HepG2 (cell line): ENCODE results near the gene ABCC2. TPM values are rescaled to one million over a fixed set of nuclear protein-coding genes. Genes with fewer than 3 reads are reported as not detected.

ENCODE experiments used
- ATAC-seq: fragments of 200-7000 bp; cut with Tn5 transposase; 3 replicates; pipeline ENCODE4 v1.9.1; 2020; ENCODE audit warnings: mild to moderate bottlenecking, moderate library complexity
- BruUV-seq: library from RNA; stranded (reverse); fragments of 400-500 nt; replicated peaks from 2 replicates; lab custom pipeline; 2021; lab: Mats Ljungman, UMichigan
- CTCF ChIA-PET: fragments of 300-600 bp; formaldehyde crosslinking; extraction: SDS; loops from one replicate; lab custom pipeline; 2021; ENCODE audit warnings: low total read pairs, inconsistent platforms, low intra/inter-chr PET ratio; lab: Yijun Ruan, JAX
- POLR2A ChIA-PET: fragments of 350-600 bp; sonication (Branson Sonifier 250); formaldehyde crosslinking; loops from one replicate; lab custom pipeline; 2020; ENCODE audit warnings: antibody characterized with exemption, inconsistent platforms; lab: Yijun Ruan, JAX
- DNase-seq: peaks from one replicate; pipeline ENCODE4 v3.0.0-alpha.2; 2015; ENCODE audit warnings: low spot score
- FAIRE-seq: peaks from 3 replicates; lab custom pipeline; 2011; peaks lifted over from hg19 to GRCh38; lab: Jason Lieb, UNC
- H2AFZ ChIP-seq: one replicate; pipeline ENCODE4 v1.6.1; 2011; ENCODE audit warnings: low read length, inconsistent platforms
- H3K27ac ChIP-seq: fragments of 300-600 bp; 3 replicates; pipeline ENCODE4 v1.8.0; 2011; ENCODE audit warnings: mixed run types, mild to moderate bottlenecking, mixed read lengths, low read length, inconsistent platforms; ENCODE audit not compliant: insufficient read depth; ENCODE audit errors: extremely low read length
- H3K27me3 ChIP-seq, 2 experiments: fragments of 200-600 bp in 1 of 2; 2 replicates in 1 of 2; 3 replicates in 1 of 2; pipeline versions ENCODE4 v1.6.0 to v1.8.0; 2011; ENCODE audit warnings: low read length in 2 of 2, mild to moderate bottlenecking in 2 of 2, moderate library complexity in 2 of 2, inconsistent platforms in 1 of 2; ENCODE audit not compliant: insufficient read depth in 2 of 2, control insufficient read depth in 1 of 2
- H3K36me3 ChIP-seq, 2 experiments: fragments of 200-600 bp in 1 of 2; replicated peaks in 1 of 2; 2 replicates in 1 of 2; 3 replicates in 1 of 2; pipeline versions ENCODE4 v1.5.1 to v1.8.0; 2011; ENCODE audit warnings: low read length in 2 of 2, inconsistent platforms in 1 of 2; ENCODE audit not compliant: insufficient read depth in 2 of 2, control insufficient read depth in 1 of 2
- H3K4me1 ChIP-seq: 2 replicates; pipeline ENCODE4 v1.5.1; 2012; ENCODE audit warnings: low read length, inconsistent platforms; ENCODE audit not compliant: insufficient read depth
- H3K4me2 ChIP-seq: 2 replicates; pipeline ENCODE4 v1.6.0; 2011; ENCODE audit warnings: low read depth, low read length, inconsistent platforms
- H3K4me3 ChIP-seq, 3 experiments: fragments of 200-600 bp in 1 of 3; sonication (generic), shearing (Covaris generic) in 1 of 3; replicated peaks in 1 of 3; 2 replicates each; pipeline ENCODE4 v1.5.1; 2011 to 2016; ENCODE audit warnings: low read length in 3 of 3, inconsistent platforms in 2 of 3, low read depth in 2 of 3, mild to moderate bottlenecking in 2 of 3, control low read depth in 1 of 3, mixed read lengths in 1 of 3; ENCODE audit not compliant: insufficient read depth in 1 of 3
- H3K79me2 ChIP-seq: one replicate; pipeline ENCODE4 v1.6.1; 2011; ENCODE audit warnings: low read length, inconsistent platforms; ENCODE audit not compliant: insufficient read depth
- H3K9ac ChIP-seq: 2 replicates; pipeline ENCODE4 v1.6.0; 2011; ENCODE audit warnings: mild to moderate bottlenecking, low read depth, low read length, inconsistent platforms; ENCODE audit not compliant: insufficient read depth
- H3K9me3 ChIP-seq: 2 replicates; pipeline ENCODE4 v1.5.1; 2012; ENCODE audit warnings: mild to moderate bottlenecking, low read length
- H4K20me1 ChIP-seq: 2 replicates; pipeline ENCODE4 v1.6.0; 2011; ENCODE audit warnings: inconsistent platforms, mild to moderate bottlenecking, low read length, moderate library complexity; ENCODE audit not compliant: insufficient read depth
- AGO2 ChIP-seq: fragments of 200-400 bp; formaldehyde crosslinking; optimal IDR thresholded peaks from 2 replicates; pipeline ENCODE3; 2017; ENCODE audit warnings: mild to moderate bottlenecking, low read depth, low read length, moderate library complexity
- CEBPB ChIP-seq: IDR thresholded peaks from 2 replicates; pipeline ENCODE4 v1.6.1; 2011; ENCODE audit warnings: low read depth, low read length, improper control_type of control experiment, borderline replicate concordance
- DR1 ChIP-seq: sonication (generic); formaldehyde crosslinking; IDR thresholded peaks from 2 replicates; pipeline ENCODE4 v1.8.0; 2021; ENCODE audit warnings: mild to moderate bottlenecking, missing genetic modification reagents, inconsistent platforms
- GATAD2A ChIP-seq: IDR thresholded peaks from 2 replicates; pipeline ENCODE4 v1.6.1; 2016
- MYNN ChIP-seq: sonication (generic); formaldehyde crosslinking; IDR thresholded peaks from 2 replicates; pipeline ENCODE4 v1.4.0; 2020; ENCODE audit warnings: mild to moderate bottlenecking, low read depth, missing genetic modification reagents
- NR2C2 ChIP-seq: sonication (generic); formaldehyde crosslinking; IDR thresholded peaks from 2 replicates; pipeline ENCODE4 v1.4.0; 2020; ENCODE audit warnings: missing genetic modification reagents, mild to moderate bottlenecking, moderate library complexity, borderline replicate concordance
- RBM22 ChIP-seq: fragments of 200-400 bp; formaldehyde crosslinking; optimal IDR thresholded peaks from 2 replicates; pipeline ENCODE3; 2017; ENCODE audit warnings: mild to moderate bottlenecking, low read length, moderate library complexity
- RFX1 ChIP-seq: fragments of 450-650 bp; IDR thresholded peaks from 2 replicates; pipeline ENCODE4 v1.6.1; 2017
- RXRB ChIP-seq: IDR thresholded peaks from 2 replicates; pipeline ENCODE4 v1.6.1; 2016; ENCODE audit warnings: borderline replicate concordance, missing genetic modification reagents, missing compliant biosample characterization
- SRSF1 ChIP-seq: fragments of 200-400 bp; formaldehyde crosslinking; optimal IDR thresholded peaks from 2 replicates; pipeline ENCODE3; 2017; ENCODE audit warnings: mild to moderate bottlenecking, low read depth, low read length, moderate library complexity
- ZBTB20 ChIP-seq: sonication (generic); formaldehyde crosslinking; IDR thresholded peaks from 2 replicates; pipeline ENCODE4 v1.8.1; 2023; ENCODE audit warnings: missing genetic modification reagents, low read depth, mild to moderate bottlenecking, borderline replicate concordance
- ZFP36 ChIP-seq: fragments of 150-350 bp; IDR thresholded peaks from 2 replicates; pipeline ENCODE4 v1.6.1; 2018; ENCODE audit warnings: borderline replicate concordance, low read length, low read depth; ENCODE audit not compliant: partially characterized antibody
- ZNF33B ChIP-seq: sonication (generic); formaldehyde crosslinking; IDR thresholded peaks from 2 replicates; pipeline ENCODE4 v1.5.1; 2020; ENCODE audit warnings: mild to moderate bottlenecking, missing genetic modification reagents
- ZNF367 ChIP-seq: sonication (generic); formaldehyde crosslinking; IDR thresholded peaks from 2 replicates; pipeline ENCODE4 v1.4.0; 2020; ENCODE audit warnings: missing genetic modification reagents, borderline replicate concordance
- ZNF432 ChIP-seq: sonication (generic); formaldehyde crosslinking; IDR thresholded peaks from 2 replicates; pipeline ENCODE4 v1.5.0; 2020; ENCODE audit warnings: missing genetic modification reagents, mild to moderate bottlenecking, borderline replicate concordance
- ZNF563 ChIP-seq: sonication (generic); formaldehyde crosslinking; IDR thresholded peaks from 2 replicates; pipeline ENCODE4 v1.8.0; 2022; ENCODE audit warnings: mild to moderate bottlenecking, moderate library complexity, missing genetic modification reagents
- ZNF564 ChIP-seq: sonication (generic); formaldehyde crosslinking; IDR thresholded peaks from 2 replicates; pipeline ENCODE4 v1.8.1; 2023; ENCODE audit warnings: mild to moderate bottlenecking, missing genetic modification reagents
- ZNF660 ChIP-seq: sonication (generic); formaldehyde crosslinking; IDR thresholded peaks from 2 replicates; pipeline ENCODE4 v1.5.1; 2020; ENCODE audit warnings: mild to moderate bottlenecking, low read depth, missing genetic modification reagents, borderline replicate concordance
- ZNF766 ChIP-seq: sonication (generic); formaldehyde crosslinking; IDR thresholded peaks from 2 replicates; pipeline ENCODE4 v1.5.0; 2020; ENCODE audit warnings: missing genetic modification reagents, borderline replicate concordance
- ZNF83 ChIP-seq: sonication (generic); formaldehyde crosslinking; IDR thresholded peaks from 2 replicates; pipeline ENCODE4 v1.4.0; 2020; ENCODE audit warnings: missing genetic modification reagents, mild to moderate bottlenecking, borderline replicate concordance
- WGBS: methylation state at CpG from one replicate; pipeline ENCODE4 v1.1.6; 2017; ENCODE audit warnings: low lambda C conversion rate; 5-methylcytosine and 5-hydroxymethylcytosine counted together
- in situ Hi-C: cut with HindIII; loops from 2 replicates; pipeline ENCODE4 v1.10.0; 2017; ENCODE audit warnings: low pct_unique_long_range_greater_than_20kb; ENCODE audit not compliant: extremely low pct_ligation_motif_present
- intact Hi-C: fragments of 100-400 bp; cut with micrococcal nuclease; formaldehyde crosslinking; loops from one replicate; pipeline ENCODE4 v1.10.0; 2022; ENCODE audit not compliant: unreplicated experiment
- polyA plus RNA-seq, 8 experiments: library from polyadenylated mRNA; depleted of rRNA in 3 of 8; stranded (reverse) in 7 of 8; unstranded in 1 of 8; fragments of >200 nt; fragmentation: Illumina TruSeq in 4 of 8; extraction: Trizol in 4 of 8; gene quantifications; 2 replicates each; pipeline versions ENCODE4 v1.2.1 to v1.2.3, GENCODE V29; 2011 to 2016; ENCODE audit warnings: low read depth in 4 of 8, missing spikeins in 1 of 8, mixed read lengths in 1 of 8; ENCODE audit not compliant: insufficient read depth in 1 of 8
- total RNA-seq, 5 experiments: library from RNA; depleted of rRNA; stranded (reverse); fragments of >200 nt; fragmentation: Illumina TruSeq; extraction: Trizol; gene quantifications; 2 replicates each; pipeline ENCODE4 v1.2.3, GENCODE V29; 2016; ENCODE audit warnings: low read depth in 1 of 5
- TF ChIP-seq, protein P1 (sequence below): IDR thresholded peaks from 2 replicates; pipeline ENCODE4 v1.6.1; 2012; ENCODE audit warnings: inconsistent platforms

The ABCC2 gene
- total and polyA plus RNA-seq, 2 of the 13 experiments (the other 11 are each of a cell fraction or from before 2014, with no cell fraction given) = 181 to 497 TPM

DNA sequence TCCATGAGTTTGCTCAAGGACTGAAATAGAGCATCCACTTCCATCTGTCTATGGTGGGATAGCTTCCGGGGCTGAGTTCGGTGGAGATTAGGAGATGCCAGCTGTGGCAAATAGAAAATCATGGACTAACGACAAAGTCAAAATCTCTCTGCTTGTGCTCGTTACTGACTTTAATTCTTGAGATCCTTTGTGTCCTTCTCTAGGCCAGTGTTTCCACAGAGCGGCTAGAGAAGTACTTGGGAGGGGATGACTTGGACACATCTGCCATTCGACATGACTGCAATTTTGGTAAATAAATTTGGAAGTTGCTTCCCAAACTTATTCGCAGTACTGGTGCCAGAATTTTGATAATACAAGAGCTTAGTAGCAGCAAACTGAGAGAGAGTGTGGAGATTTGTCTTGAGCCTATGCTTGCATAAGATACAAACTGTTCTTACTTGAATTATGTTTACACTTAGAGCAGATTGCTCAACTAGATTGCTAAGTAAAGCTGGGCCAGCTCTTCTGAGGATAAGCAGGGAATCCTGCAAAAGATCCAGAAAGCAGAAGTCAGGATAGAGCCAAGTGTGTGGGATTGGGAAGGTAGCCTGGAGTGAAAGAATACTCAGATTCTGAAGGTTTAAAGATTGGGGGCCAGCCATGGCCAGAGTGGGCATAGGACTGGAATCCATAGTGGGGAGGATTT lies 27.6 kb downstream of the ABCC2 start:
- in situ Hi-C loops = no loop called here
- CTCF ChIA-PET = no interaction called here
- no peak overlapping the region for H3K9ac ChIP-seq
- TF ChIP-seq ZNF432 = no peak
- peak; percentile 14 for TF ChIP-seq RBM22
- TF ChIP-seq CEBPB = no peak
- TF ChIP-seq, all 625 proteins: peak for 1
- Histone ChIP-seq H3K27me3 (no peaks in the 10 kb centered on the region), H2AFZ (no peak overlapping the region), H3K36me3 (peaks cover 49 to 87% of the 10 kb centered on the region in 2 experiments), H3K9me3 (no peaks in the 10 kb centered on the region), H3K27ac (no peak overlapping the region), H4K20me1 (no peaks in the 10 kb centered on the region; the same call in 1 of the 2 replicates), H3K79me2 (no peaks in the 10 kb centered on the region), H3K4me3 (no peak overlapping the region), H3K4me2 (no peak overlapping the region), H3K4me1 (no peaks in the 10 kb centered on the region)
- DNase-seq (no peak), FAIRE-seq (no peak), ATAC-seq (no peak)
- BruUV-seq = no TSS peak
- intact Hi-C loops = no loop called here
- POLR2A ChIA-PET = interaction anchor here (1.1 kb wide), 1 partner anchor 13 kb away, joined by 3 read pairs; no protein-coding TSS in a partner anchor
- WGBS = over 99% methylated on average over 7 of the region's 7 CpGs

DNA sequence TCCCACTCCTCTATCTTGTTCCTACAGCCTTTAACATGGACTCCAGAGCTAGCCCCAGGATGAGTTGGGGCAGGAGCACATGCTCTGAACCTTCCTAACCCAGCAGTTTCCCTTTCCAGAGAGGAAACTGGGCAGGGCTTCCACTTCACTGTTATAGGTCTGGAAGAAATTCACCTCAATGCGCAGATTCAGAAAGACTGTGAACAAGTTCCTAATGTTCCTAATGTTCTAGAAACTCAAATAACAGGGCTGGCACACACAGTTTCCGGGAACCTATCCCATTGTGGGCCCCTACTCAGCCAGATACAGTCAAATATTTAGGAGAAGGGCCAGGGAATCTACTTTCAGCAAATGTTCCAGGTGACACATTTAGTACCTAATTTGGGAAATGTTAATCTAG lies 29.7 kb downstream of the ABCC2 start:
- Histone ChIP-seq H3K79me2 (no peaks in the 10 kb centered on the region), H3K4me3 (no peak overlapping the region), H3K9ac (no peak overlapping the region), H3K36me3 (peaks cover 51 to 85% of the 10 kb centered on the region in 2 experiments), H4K20me1 (no peaks in the 10 kb centered on the region; the same call in 1 of the 2 replicates), H2AFZ (no peak overlapping the region), H3K4me2 (no peak overlapping the region), H3K27ac (no peak overlapping the region), H3K27me3 (no peaks in the 10 kb centered on the region), H3K9me3 (no peaks in the 10 kb centered on the region), H3K4me1 (no peaks in the 10 kb centered on the region)
- in situ Hi-C loops = no loop called here
- ATAC-seq (no peak), DNase-seq (no peak), FAIRE-seq (no peak)
- ChIA-PET POLR2A (no interaction called here), CTCF (no interaction called here)
- 100% methylated on average over 2 of the region's 2 CpGs for WGBS
- intact Hi-C loops = no loop called here
- no peak for TF ChIP-seq ZNF766
- TF ChIP-seq ZNF83 (CRISPR knock-in tag) = no peak
- TF ChIP-seq SRSF1 = no peak
- TF ChIP-seq NR2C2 (CRISPR knock-in tag) = no peak
- TF ChIP-seq ZBTB20 (CRISPR knock-in tag) = no peak
- TF ChIP-seq DR1 (CRISPR knock-in tag) = no peak
- no peak for TF ChIP-seq ZNF33B (CRISPR knock-in tag)
- TF ChIP-seq AGO2 = no peak
- TF ChIP-seq ZNF660 = no peak
- no peak for TF ChIP-seq GATAD2A (CRISPR knock-in tag)
- TF ChIP-seq ZNF367 = no peak
- no peak for TF ChIP-seq ZNF564 (CRISPR knock-in tag)
- no peak for TF ChIP-seq ZNF563 (CRISPR knock-in tag)
- TF ChIP-seq RFX1 = no peak
- TF ChIP-seq, protein P1, sequence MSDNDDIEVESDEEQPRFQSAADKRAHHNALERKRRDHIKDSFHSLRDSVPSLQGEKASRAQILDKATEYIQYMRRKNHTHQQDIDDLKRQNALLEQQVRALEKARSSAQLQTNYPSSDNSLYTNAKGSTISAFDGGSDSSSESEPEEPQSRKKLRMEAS = no peak
- no peak for TF ChIP-seq ZFP36
- TF ChIP-seq MYNN = no peak
- TF ChIP-seq RXRB (CRISPR knock-in tag) = no peak
- no TSS peak for BruUV-seq
